HepG2 (cell line): ENCODE results near the gene GPS2. TPM values are rescaled to one million over a fixed set of nuclear protein-coding genes. Genes with fewer than 3 reads are reported as not detected.

ENCODE experiments used
- AHR ChIP-seq: IDR thresholded peaks from 2 replicates; pipeline ENCODE4 v1.6.1; 2018; ENCODE audit warnings: missing genetic modification reagents, missing compliant biosample characterization
- ARID2 ChIP-seq: sonication (generic); formaldehyde crosslinking; IDR thresholded peaks from 2 replicates; pipeline ENCODE4 v1.8.1; 2022; ENCODE audit warnings: mild to moderate bottlenecking, missing genetic modification reagents, borderline replicate concordance
- ATF7-NPFF ChIP-seq: sonication (generic); formaldehyde crosslinking; IDR thresholded peaks from 2 replicates; pipeline ENCODE4 v1.8.1; 2023; ENCODE audit warnings: mild to moderate bottlenecking, low read depth, missing genetic modification reagents, moderate library complexity
- FOXP1 ChIP-seq, 2 experiments: fragments of 450-650 bp in 1 of 2; IDR thresholded peaks; 2 replicates each; pipeline ENCODE4 v1.6.1; 2017 to 2018; ENCODE audit warnings: antibody characterized with exemption in 1 of 2
- IKZF1 ChIP-seq: fragments of 450-650 bp; IDR thresholded peaks from 2 replicates; pipeline ENCODE4 v1.7.1; 2016
- NCOA5 ChIP-seq: sonication (generic); formaldehyde crosslinking; IDR thresholded peaks from 2 replicates; pipeline ENCODE4 v1.4.0; 2020; ENCODE audit warnings: missing genetic modification reagents
- RXRA ChIP-seq: sonication (generic); formaldehyde crosslinking; IDR thresholded peaks from 2 replicates; pipeline ENCODE4 v1.5.1; 2020; ENCODE audit warnings: missing genetic modification reagents
- SP5 ChIP-seq: IDR thresholded peaks from 2 replicates; pipeline ENCODE4 v1.6.1; 2016; ENCODE audit warnings: low read depth, borderline replicate concordance
- ZBTB39 ChIP-seq: sonication (generic); formaldehyde crosslinking; IDR thresholded peaks from 2 replicates; pipeline ENCODE4 v1.5.0; 2020; ENCODE audit warnings: missing genetic modification reagents
- ZNF317 ChIP-seq: sonication (generic); formaldehyde crosslinking; IDR thresholded peaks from 2 replicates; pipeline ENCODE4 v1.5.0; 2020; ENCODE audit warnings: mild to moderate bottlenecking, missing genetic modification reagents
- ZNF33B ChIP-seq: sonication (generic); formaldehyde crosslinking; IDR thresholded peaks from 2 replicates; pipeline ENCODE4 v1.5.1; 2020; ENCODE audit warnings: mild to moderate bottlenecking, missing genetic modification reagents
- ZNF558 ChIP-seq: sonication (generic); formaldehyde crosslinking; IDR thresholded peaks from 2 replicates; pipeline ENCODE4 v1.9.0; 2022; ENCODE audit warnings: mild to moderate bottlenecking, missing genetic modification reagents, borderline replicate concordance
- polyA plus RNA-seq, 8 experiments: library from polyadenylated mRNA; depleted of rRNA in 3 of 8; stranded (reverse) in 7 of 8; unstranded in 1 of 8; fragments of >200 nt; fragmentation: Illumina TruSeq in 4 of 8; extraction: Trizol in 4 of 8; gene quantifications; 2 replicates each; pipeline versions ENCODE4 v1.2.1 to v1.2.3, GENCODE V29; 2011 to 2016; ENCODE audit warnings: low read depth in 4 of 8, missing spikeins in 1 of 8, mixed read lengths in 1 of 8; ENCODE audit not compliant: insufficient read depth in 1 of 8
- total RNA-seq, 5 experiments: library from RNA; depleted of rRNA; stranded (reverse); fragments of >200 nt; fragmentation: Illumina TruSeq; extraction: Trizol; gene quantifications; 2 replicates each; pipeline ENCODE4 v1.2.3, GENCODE V29; 2016; ENCODE audit warnings: low read depth in 1 of 5
- TF ChIP-seq, protein P1 (sequence below): sonication (generic); formaldehyde crosslinking; IDR thresholded peaks from 2 replicates; pipeline ENCODE4 v1.5.0; 2020; ENCODE audit warnings: mild to moderate bottlenecking, missing genetic modification reagents, borderline replicate concordance
- TF ChIP-seq, protein P2 (sequence below): IDR thresholded peaks from 2 replicates; pipeline ENCODE4 v1.6.1; 2016
- TF ChIP-seq, protein P3 (sequence below): sonication (generic); formaldehyde crosslinking; IDR thresholded peaks from 2 replicates; pipeline ENCODE4 v1.9.0; 2022; ENCODE audit warnings: low read depth, missing genetic modification reagents
- TF ChIP-seq, protein P4 (sequence below): sonication (generic); formaldehyde crosslinking; IDR thresholded peaks from 2 replicates; pipeline ENCODE4 v1.5.1; 2020; ENCODE audit warnings: missing genetic modification reagents, mild to moderate bottlenecking, borderline replicate concordance

Gene GPS2
- total and polyA plus RNA-seq, 2 of the 13 experiments (the other 11 are each of a cell fraction or from before 2014, with no cell fraction given), result 58.0 to 59.4 TPM

GRCh38 chr17:7314719-7315569 lies at the start of gene GPS2 (continued):
- TF ChIP-seq, protein P1, sequence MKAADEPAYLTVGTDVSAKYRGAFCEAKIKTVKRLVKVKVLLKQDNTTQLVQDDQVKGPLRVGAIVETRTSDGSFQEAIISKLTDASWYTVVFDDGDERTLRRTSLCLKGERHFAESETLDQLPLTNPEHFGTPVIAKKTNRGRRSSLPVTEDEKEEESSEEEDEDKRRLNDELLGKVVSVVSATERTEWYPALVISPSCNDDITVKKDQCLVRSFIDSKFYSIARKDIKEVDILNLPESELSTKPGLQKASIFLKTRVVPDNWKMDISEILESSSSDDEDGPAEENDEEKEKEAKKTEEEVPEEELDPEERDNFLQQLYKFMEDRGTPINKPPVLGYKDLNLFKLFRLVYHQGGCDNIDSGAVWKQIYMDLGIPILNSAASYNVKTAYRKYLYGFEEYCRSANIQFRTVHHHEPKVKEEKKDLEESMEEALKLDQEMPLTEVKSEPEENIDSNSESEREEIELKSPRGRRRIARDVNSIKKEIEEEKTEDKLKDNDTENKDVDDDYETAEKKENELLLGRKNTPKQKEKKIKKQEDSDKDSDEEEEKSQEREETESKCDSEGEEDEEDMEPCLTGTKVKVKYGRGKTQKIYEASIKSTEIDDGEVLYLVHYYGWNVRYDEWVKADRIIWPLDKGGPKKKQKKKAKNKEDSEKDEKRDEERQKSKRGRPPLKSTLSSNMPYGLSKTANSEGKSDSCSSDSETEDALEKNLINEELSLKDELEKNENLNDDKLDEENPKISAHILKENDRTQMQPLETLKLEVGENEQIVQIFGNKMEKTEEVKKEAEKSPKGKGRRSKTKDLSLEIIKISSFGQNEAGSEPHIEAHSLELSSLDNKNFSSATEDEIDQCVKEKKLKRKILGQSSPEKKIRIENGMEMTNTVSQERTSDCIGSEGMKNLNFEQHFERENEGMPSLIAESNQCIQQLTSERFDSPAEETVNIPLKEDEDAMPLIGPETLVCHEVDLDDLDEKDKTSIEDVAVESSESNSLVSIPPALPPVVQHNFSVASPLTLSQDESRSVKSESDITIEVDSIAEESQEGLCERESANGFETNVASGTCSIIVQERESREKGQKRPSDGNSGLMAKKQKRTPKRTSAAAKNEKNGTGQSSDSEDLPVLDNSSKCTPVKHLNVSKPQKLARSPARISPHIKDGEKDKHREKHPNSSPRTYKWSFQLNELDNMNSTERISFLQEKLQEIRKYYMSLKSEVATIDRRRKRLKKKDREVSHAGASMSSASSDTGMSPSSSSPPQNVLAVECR (CRISPR knock-in tag), result peak; percentile 95
- TF ChIP-seq SP5 (0 out of 2 replicates have a peak, but pooled peaks have one; percentile 29), IKZF1 (no peak), ZNF317 (CRISPR knock-in tag) (peak; percentile 57; the same call in 1 of the 2 replicates), ARID2 (no peak), NCOA5 (CRISPR knock-in tag) (0 out of 2 replicates have a peak, but pooled peaks have one; percentile 79), ZNF558 (peak; percentile 40), ATF7-NPFF (CRISPR knock-in tag) (peak; percentile 34; the same call in 1 of the 2 replicates), ZBTB39 (CRISPR knock-in tag) (no peak), ZNF33B (CRISPR knock-in tag) (no peak; the same call in 1 of the 2 replicates), AHR (CRISPR knock-in tag) (peak; percentile 87; the same call in 1 of the 2 replicates), RXRA (CRISPR knock-in tag) (peak; percentile 79), FOXP1 (IDR thresholded peaks at IDR 0.05) (no peak), FOXP1 (CRISPR knock-in tag; IDR thresholded peaks at IDR 0.05) (no peak)
- TF ChIP-seq, protein P2, sequence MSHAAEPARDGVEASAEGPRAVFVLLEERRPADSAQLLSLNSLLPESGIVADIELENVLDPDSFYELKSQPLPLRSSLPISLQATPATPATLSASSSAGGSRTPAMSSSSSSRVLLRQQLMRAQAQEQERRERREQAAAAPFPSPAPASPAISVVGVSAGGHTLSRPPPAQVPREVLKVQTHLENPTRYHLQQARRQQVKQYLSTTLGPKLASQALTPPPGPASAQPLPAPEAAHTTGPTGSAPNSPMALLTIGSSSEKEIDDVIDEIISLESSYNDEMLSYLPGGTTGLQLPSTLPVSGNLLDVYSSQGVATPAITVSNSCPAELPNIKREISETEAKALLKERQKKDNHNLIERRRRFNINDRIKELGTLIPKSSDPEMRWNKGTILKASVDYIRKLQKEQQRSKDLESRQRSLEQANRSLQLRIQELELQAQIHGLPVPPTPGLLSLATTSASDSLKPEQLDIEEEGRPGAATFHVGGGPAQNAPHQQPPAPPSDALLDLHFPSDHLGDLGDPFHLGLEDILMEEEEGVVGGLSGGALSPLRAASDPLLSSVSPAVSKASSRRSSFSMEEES, result peak; percentile 49; the same call in 1 of the 2 replicates
- TF ChIP-seq, protein P3, sequence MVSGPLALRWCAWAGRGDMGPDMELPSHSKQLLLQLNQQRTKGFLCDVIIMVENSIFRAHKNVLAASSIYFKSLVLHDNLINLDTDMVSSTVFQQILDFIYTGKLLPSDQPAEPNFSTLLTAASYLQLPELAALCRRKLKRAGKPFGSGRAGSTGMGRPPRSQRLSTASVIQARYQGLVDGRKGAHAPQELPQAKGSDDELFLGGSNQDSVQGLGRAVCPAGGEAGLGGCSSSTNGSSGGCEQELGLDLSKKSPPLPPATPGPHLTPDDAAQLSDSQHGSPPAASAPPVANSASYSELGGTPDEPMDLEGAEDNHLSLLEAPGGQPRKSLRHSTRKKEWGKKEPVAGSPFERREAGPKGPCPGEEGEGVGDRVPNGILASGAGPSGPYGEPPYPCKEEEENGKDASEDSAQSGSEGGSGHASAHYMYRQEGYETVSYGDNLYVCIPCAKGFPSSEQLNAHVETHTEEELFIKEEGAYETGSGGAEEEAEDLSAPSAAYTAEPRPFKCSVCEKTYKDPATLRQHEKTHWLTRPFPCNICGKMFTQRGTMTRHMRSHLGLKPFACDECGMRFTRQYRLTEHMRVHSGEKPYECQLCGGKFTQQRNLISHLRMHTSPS, result 0 out of 2 replicates have a peak, but pooled peaks have one; percentile 29
- TF ChIP-seq, protein P4, sequence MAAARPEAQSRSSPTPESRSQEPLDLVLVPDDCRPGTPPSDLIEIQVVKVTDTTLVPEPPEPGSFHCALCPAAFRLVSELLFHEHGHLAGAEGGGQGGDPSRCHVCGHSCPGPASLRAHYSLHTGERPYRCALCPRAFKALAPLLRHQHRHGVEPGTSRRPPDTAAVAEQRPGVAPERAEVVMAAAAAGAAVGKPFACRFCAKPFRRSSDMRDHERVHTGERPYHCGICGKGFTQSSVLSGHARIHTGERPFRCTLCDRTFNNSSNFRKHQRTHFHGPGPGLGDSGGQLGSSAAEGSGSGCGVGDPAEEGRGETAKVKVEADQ (CRISPR knock-in tag), result 0 out of 2 replicates have a peak, but pooled peaks have one; percentile 52
